ENCODE results near the gene MBNL1.

Gene MBNL1

GRCh38 chr3:152280539-152280938 lies 11.8 kb downstream of the MBNL1 start:
- DNase-seq (ENCODE audit: low read depth), result no peak
- TF ChIP-seq CTCF (IDR thresholded peaks at IDR 0.05; ENCODE audit: low read depth, low read length, missing control alignments), result no peak
- no peak overlapping the region; the same call in 1 of the 2 replicates for H3K4me3 ChIP-seq (ENCODE audit: low read depth, low read length)

- TF ChIP-seq CTCF (IDR thresholded peaks at IDR 0.05; ENCODE audit: low read depth, low read length, missing control alignments), result no peak
- peak overlapping the region; percentile 11; the same call in 1 of the 2 replicates for H3K4me3 ChIP-seq (ENCODE audit: low read depth, low read length)
- peak; percentile 70 for DNase-seq (ENCODE audit: low read depth)
Measured at GRCh38 chr3:152281133-152281713, 12.5 kb downstream of the MBNL1 start.

DNA sequence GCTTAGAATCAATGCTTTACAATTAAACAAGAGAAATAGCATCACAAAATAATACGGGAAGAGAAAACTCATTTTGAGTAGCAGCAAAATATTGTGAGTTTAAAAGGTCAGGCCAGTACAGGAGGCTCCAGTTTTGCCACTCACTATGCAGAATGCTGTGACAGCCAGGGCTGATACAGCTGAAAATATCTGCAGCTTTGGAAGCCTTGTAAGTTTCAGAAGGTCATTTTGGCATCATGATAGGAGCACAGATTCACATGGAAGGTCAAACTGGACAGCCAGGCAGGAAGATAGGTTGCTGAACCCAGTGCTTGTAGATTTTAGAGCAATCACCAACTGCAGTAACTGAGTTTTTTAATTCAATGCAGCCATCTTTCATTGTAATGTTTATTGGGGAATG lies 14.1 kb downstream of the MBNL1 start:
- H3K4me3 ChIP-seq (ENCODE audit: low read depth, low read length), result peak overlapping the region; percentile 2; the same call in 1 of the 2 replicates
- DNase-seq (ENCODE audit: low read depth), result no peak
- TF ChIP-seq CTCF (IDR thresholded peaks at IDR 0.05; ENCODE audit: low read depth, low read length, missing control alignments), result no peak

DNA sequence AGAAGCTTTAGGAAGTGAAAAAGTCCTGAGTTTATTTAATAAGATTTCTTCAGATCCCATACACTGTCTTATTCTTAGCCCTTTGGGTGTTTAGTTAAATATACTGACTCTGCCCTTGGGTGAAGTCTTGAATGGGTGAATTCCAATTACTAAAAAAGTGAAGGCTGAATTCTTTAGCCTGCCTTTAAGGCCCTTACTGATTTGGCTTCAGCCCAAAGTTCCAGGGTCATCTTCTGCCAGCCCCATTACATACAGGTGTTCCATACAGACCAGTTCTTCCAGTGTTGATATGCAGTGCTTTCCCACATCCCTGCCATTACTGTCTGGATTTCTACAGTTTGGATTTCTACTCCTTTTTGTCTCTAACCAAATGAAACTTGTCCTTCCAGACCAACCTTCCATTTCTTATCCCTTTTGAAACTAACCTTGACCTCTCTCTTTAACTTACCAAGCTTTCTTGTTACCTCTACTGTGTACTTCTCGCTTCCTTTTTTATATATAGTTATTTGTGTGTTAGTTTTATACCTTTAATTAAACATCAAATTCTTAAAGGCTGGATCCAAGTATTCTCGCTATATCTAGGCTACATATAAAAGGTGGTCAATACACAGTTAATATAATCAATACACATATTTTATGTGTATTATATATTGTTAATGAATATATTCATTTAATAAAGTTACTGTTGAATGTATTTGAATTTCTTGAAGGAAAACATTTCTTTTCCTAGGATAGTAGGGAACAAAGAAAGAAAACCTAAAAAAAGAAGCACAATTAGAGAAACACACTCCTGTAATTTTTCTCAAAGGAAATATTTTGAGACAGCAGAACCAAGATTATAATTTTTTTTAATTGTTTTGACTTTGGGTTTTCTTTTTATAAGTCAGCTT lies 15.0 kb downstream of the MBNL1 start:
- H3K4me3 ChIP-seq (ENCODE audit: low read depth, low read length), result peak overlapping the region; percentile 1; the same call in 1 of the 2 replicates
- no peak for TF ChIP-seq CTCF (IDR thresholded peaks at IDR 0.05; ENCODE audit: low read depth, low read length, missing control alignments)
- no peak for DNase-seq (ENCODE audit: low read depth)

DNA sequence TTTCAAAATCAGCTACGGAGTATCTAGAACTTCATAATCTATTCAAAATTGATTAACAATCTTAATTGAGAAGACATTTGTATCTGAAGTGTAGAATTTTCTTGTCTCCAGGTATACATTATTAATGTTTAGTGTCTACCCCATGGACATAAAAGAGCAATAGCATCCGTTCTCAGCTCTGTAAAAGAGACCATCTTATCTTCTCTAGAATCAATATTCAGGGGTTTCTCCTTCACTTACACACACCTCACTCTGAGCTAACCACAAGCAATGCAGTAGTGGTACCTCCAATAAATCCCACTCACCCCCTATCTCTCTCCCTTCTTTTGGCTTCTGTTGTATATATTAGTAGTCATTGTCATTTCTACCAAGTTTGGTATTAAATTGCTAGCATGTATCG lies 16.2 kb downstream of the MBNL1 start:
- no peak for TF ChIP-seq CTCF (IDR thresholded peaks at IDR 0.05; ENCODE audit: low read depth, low read length, missing control alignments)
- no peak overlapping the region for H3K4me3 ChIP-seq (ENCODE audit: low read depth, low read length)
- DNase-seq (ENCODE audit: low read depth), result no peak

DNA sequence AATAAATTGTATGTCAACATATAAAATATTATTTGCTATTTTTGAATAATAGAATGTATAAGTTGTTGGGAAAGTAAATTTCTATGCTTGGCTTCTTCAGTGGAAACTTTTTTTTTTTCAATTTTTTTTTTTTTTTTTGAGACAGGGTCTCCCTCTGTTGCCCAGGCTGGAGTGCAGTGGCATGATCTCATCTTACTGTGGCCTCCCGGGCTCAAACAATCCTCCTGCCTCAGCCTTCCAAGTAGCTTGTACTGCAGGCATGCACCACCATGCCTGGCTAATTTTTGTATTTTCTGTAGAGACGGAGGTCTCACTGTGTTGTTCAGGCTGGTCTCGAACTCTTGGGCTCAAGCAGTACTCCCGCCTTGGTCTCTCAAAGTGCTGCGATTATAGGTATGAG lies 16.8 kb downstream of the MBNL1 start:
- no peak overlapping the region for H3K4me3 ChIP-seq (ENCODE audit: low read depth, low read length)
- DNase-seq (ENCODE audit: low read depth), result no peak
- TF ChIP-seq CTCF (IDR thresholded peaks at IDR 0.05; ENCODE audit: low read depth, low read length, missing control alignments), result no peak

All from GM12864 (cell line).